Activated CD4-positive, alpha-beta T cell treated with anti-CD3 and anti-CD28 coated beads for 4 hours (primary cell): ENCODE measurements around the gene MAN1C1.

Source experiments
- DNase-seq, 2 donors: peaks; one replicate each; pipeline ENCODE4 v3.0.0-alpha.2; 2020

Gene MAN1C1

DNA sequence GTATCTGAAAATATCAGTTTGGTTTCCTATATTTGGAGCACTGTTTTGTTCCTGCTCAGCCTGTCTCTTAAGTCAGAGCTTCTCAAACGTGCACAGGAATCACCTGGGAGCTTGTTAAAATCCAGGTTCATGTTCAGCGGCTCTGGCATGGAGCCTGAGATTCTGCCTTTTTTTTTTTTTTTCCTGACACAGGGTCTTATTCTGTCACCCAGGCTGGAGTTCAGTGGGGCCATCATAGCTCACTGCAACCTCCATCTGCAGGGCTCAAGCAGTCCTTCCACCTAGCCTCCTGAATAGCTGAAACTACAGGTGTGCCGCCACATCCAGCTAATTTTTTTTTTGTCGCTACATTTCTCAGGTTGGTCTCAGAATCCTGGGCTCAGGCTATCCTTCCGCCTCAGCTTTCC is 171.2 kb downstream of the MAN1C1 start:
- no peak for DNase-seq

DNA sequence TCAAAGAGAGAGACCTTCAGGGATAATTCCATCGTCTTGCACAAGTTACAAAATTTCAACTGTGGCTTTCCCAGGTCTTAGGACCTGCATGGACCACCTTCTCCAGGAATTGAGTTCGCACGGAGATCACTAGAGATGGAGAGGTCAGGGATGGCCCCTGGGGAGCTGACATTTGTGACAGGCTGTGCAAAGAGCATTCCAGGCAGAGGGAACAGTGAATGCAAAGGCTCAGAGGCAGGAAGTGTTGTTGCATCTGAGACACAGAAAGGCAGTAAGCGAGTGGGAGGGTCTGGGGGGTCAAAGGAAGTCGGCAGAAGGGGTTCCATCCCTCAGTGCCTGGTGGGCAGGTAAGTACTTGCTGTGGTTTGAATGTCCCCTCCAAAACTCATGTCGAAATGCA is 173.9 kb downstream of the MAN1C1 start:
- no peak for DNase-seq

DNA sequence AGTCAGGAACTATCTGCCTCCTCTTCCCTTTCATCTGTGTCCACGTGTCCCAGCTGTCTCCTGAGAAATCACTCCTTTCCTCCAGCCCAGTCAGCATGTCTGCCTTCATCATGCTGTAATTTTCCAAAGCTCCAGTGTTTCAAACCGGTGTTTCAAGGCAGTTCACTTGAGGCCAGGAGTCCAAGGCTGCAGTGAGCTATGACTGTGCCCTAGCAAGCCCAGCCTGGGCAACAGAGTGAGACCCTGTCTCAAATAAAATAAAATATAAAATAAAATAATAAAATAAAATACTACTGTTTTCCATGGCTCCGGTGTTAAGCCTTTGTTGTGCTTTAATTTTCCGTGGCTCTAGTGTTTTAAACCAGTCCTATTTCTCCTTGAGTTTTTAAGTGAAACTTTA is 175.5 kb downstream of the MAN1C1 start:
- DNase-seq, result no peak

DNA sequence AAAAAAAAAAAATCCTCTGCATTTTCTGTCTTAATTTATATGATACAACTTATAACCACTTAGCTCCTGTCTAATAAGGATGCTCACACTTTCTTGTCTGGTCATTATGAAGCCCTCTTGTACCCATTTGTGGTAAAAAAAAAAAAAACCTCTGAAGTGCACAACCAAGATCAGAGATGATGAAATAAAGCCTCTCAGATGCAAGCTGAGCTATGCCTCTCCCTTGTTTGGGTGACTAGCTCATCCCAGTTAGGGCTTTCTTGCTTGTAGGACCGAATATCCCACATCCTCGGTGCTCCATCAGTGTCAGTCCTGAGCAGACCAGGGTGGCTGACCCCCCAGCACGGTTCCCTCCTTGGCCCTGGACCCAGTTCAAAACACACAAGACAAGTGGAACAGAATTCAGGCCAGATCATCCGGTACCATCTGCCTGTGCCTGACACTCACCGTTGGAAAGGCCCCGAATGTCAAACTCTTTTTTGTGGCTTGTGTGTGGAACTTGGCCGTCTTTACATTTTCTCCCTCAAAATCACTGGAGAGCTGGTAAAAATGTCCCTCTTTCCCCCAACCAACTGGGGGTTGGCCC is 177.1 kb downstream of the MAN1C1 start:
- DNase-seq, result no peak

DNA sequence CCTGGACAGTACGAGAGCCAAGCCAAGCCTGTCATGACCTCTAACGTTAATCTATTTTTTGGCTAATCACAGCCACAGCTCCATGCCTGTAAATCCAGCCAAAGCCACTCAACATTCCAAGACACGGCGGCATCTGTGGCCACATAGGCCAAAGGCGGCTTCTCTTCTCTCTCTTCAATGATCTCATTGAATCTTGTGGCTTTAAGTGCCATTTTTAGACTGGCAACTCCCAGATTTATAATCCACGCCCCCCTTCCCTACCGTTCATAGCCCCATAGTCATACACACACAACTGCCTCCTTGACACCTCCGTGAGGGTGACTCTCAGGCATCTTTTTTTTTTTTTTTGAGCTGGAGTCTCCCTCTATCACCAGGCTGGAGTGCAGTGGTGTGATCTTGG is 177.7 kb downstream of the MAN1C1 start:
- DNase-seq, result no peak

DNA sequence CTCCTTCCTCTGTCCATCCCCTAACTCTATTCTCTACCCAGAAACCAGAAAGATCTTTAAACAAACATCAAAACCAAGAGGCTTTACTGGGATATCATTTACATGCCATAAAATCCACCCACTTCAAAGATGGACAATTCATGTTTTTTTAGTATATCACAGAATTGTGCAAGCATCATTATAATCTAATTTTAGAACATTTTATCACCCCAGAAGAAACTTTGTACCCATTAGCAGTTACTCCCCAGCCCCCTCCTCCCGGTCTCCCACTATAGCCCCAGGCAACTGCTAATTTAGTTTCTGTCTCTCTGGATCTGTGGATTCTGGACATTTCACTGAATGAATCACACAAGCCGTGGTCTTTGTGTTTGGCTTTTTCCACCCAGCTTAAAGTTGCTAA is 178.6 kb downstream of the MAN1C1 start:
- no peak for DNase-seq

DNA sequence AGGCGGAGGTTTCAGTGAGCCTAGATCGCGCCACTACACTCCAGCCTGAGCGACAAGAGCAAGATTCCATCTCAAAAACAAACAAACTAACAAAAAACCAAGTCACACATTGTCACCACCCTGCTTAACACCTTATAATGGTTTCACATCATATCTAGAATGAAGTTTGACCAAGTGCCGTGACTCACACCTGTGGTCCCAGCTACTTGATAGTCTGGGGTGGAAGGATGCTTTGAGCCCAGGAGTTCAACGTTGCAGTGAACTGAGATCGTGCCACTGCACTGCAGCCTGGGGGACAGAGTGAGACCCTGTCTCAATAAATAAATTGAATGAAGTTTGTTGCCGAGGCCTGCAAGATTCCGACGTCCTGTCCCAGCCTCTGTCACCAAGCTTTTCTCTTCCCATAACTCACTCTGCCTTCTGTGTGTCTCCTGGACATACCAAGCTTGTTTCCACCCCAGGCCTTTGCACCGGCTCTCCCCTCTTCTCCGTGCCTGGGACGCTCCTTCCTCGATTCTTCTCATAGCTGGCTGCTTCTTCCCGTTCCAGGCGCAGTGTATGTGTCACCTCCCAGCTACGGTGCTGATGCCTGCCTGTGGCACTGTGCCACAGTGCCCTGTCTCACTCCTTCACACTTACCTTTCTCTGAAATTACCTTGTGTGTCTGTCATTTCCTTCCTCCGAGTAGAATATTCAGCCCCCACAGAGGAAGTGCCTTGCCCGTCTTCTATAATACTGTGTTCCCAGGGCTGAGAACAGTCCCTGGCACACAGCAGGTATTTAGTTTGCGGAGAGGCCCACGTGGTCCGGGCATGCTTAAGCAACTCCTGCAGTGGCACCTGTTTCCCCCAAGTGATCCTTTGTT is 179.6 kb downstream of the MAN1C1 start:
- peak; percentile 48 to 52 for DNase-seq

DNA sequence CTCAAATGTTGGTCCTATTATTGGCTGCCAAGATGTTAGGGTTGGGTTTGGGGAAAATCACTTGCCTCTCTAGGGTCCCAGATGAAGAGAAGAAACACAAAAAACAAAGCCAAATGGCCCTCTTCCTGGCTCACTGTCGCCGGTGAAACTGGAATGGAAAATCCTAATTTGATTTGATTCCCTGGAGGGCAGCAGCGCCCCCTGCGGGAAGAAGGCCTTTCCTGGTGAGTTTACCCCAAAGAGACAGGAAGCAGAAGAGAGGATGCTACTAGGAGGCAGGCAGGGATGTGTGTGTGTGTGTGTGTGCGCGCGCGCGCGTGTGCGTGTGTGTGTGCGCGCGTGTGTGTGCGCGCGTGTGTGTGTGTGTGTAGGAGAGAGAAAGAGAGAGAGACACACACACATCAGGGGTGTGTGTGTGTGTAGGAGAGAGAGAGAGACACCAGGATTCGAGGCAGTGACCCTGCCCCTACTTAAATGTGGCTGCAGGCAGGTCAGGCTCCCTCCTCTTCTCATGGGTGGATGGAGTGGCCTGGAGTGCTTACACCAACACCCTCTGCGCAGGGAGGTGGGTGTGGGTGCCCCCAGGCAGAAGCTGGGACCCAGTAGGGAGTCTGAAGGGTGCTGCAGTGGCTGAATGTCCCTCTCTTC is 180.3 kb downstream of the MAN1C1 start:
- DNase-seq, result peak; percentile 82 to 90

DNA sequence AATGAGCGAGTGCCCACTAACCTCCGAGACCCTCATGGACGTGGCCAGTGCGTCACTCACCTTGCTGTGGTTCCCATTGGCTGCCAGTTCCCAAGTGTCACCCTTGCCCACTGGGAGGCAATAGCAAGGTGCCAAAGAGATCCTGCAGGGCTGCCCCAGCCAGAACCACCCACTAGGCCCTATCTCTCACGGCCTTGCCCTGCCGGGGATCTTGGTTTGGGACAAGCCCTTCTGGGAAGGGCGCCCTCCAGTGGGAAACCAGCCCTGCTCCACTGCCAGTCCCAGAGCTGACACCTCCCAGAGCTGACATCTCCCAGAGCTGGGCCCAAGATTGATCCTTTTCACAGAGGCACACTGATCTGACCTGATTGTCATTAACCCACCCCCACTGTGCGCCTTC is 181.3 kb downstream of the MAN1C1 start:
- peak in 1 of 2 donors; percentile 27 for DNase-seq

DNA sequence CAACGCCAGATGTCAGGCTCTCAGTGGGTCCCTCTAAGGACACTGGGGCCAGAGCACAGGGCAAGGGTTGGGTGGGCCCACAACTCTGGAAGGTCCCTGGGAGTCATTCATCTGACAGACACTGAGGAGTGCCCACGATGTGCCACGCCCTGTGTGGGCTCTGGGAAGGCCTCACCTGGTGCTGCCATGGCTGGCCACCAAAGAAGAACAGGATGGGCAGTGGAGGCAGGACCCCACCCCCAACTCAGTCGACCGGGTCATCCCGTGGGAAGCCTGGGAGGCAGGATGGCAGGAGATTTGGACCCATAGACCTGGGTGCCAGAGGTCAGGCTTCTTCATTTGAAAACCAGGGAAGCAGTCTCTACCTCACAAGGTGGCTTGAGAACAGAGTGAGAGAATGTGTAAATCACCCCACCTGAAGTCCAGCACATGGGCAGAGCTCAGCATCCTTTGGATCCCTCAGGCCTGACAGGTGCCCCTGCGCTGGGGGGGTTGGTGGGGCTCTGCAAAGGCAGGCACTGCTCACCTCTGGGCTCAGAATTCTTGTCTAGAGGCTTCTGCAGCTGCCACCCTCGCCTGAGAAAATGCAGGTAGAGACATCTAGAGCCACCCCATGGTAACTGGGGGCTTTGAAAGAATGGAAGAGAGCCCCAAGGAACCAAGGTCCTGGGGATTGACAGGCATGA is 182.2 kb downstream of the MAN1C1 start:
- no peak for DNase-seq

DNA sequence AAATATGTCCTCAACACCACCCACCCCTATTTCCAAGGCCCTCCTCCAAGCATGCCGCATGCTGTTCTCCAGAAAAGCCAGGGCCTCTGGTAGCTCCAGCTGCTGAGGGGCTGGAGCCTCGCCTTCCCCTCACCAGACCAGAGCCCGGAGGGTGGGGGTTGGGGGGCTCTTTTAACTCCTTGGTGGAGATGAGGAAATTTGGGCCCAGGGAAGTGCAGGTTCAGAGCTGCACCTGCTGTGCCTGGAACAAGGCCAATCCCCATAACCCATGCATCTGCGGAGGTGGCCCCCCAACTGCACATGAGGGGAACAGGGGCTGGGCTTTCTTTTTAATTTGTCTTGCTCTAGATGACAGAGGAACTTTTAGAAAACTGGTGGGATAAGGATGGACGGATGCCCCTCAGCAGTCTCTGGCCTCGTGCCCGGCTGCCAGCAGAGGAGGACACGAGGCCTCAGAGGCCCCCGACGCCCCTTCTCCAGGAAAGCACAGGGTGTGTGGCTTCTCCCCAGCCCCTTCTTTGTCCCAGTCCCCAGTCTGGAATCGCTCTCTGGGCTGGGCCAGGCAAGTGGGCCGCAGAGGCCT is 182.9 kb downstream of the MAN1C1 start:
- DNase-seq, result no peak

DNA sequence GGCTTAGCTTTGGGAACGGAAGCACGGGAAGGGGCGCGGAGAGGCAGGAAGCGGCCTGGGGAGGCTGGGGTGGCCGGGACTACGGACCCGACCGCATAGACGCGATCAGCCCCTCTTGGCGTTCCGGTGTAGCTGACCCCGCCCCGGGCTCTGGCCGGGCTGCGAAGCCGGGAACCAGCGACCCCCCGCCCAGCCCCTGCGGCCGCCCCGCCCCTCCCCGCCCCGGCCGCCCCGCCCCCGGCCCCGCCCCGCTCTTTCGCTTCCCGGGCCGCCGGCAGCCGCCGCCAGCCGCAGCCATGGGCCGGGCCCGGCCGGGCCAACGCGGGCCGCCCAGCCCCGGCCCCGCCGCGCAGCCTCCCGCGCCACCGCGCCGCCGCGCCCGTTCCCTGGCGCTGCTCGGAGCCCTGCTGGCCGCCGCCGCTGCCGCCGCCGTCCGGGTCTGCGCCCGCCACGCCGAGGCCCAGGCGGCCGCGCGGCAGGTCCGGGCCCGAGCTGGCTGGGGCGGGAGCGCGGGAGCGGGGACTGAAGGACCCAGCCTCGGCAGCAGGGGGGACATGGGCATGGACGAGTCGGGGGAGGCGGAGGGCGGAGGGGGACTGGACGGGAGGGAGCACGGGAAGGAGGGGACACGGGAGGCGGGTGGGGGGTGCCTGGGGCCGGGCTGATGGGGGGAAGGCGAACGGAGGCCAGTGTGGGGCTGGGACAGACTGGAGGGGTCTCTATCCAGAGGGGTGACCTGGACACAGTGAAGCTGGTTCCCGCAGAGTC is 183.5 kb downstream of the MAN1C1 start, which contains the start of gene SELENON:
SELENON (plus strand) TSS at position 259 of the 768 bp plus-strand sequence; CDS start at position 297, 38 bp downstream.
- peak in 1 of 2 donors; percentile 27 for DNase-seq

DNA sequence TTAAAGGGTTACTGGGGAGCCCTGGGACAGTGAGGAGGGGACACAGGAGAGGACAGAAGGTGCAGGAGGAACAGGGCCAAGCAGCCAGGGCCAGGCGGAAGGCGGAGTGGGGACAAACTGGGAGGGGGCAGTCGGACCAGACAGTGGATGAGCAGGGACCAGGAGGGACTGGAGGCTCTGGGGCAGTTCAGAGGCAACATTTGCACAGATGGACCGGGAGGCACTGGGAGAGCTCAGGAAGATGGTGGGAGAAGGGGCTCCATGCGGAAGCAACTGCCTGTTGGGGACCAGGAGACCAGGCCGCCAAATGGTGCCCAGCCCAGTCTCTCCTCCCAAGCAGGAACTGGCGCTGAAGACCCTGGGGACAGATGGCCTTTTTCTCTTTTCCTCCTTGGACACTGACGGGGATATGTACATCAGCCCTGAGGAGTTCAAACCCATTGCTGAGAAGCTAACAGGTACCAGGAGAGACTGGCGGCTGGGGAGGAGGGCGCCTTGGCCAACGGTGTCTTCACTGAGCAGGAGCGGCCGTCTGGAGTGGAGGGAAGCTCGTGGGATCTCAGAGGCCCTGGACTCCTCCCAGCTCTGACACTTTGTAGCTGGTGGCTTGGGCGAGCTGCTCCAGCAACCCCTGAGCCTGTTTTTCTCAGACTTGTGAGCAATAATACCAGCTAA is 184.2 kb downstream of the MAN1C1 start:
- DNase-seq, result no peak

DNA sequence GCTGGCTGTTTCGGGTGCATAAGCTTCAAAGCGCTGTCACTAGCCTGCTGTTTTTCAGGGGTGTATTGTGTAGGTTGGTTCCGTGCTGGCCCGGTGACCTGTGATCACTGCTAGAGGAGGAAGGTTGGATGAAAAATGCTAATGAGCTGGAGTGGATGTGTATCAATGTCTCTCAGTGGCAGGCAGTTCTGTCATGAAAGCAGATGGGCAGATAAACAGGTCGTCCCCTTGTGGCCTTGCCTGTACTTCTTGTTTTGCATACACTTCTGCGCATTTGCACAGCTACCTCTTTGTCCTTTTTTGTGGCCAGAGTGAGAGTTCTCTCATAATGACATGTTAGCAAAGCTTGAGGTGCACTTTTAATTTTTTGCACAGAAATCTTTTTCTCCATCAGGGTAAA is 186.3 kb downstream of the MAN1C1 start:
- DNase-seq, result no peak

DNA sequence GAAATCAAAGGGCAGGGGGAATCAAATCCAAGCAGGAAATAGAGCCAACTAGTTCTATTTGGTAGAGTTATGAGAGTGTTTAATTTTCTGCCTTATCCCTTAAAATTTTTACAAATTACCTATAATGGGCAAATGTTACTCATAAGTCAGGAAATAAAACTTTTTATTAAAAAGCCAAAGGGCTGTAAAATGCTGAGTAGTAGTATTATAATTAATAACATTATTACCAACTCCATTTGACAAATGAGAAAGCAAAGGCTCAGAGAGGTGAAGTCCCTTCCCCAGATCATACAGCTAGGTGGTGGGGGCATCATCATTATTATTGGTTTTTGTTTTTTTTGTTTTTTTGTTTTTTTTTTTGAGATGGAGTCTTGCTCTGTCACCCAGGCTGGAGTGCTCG is 186.8 kb downstream of the MAN1C1 start:
- no peak for DNase-seq

DNA sequence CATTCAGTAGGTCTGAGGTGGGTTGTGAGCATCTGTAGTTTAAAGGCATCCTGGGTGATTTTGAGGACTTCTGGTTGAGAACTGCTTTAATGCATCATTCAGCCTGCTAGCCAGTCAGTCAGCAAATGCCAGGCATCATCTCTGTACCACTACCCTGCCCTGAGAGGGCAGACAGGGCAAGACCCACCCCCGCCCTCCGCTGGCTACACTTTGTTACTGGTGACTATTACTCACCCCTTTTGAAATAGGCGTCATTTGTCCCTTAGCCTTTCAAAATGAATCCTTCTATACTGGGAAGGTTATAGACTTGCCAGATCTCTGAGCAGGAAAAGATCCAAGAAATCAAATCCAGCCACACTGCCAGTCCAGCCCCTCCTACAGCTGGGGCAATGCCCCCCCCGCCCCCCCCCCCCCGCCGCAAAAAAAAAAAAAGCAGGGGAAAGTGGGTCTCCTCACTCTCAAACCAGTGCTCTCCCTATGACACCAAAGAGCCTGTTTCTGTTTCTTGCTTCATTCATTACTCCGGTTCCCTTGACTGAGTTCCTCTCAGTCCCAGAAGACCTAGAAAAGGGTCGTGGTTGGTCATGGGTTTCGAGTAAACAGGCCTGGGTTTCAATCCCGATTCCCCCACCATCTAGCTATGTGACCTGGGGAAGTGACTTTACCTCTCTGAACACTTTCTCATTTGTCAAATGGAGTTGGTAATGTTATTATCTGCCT is 187.8 kb downstream of the MAN1C1 start:
- DNase-seq, result no peak

DNA sequence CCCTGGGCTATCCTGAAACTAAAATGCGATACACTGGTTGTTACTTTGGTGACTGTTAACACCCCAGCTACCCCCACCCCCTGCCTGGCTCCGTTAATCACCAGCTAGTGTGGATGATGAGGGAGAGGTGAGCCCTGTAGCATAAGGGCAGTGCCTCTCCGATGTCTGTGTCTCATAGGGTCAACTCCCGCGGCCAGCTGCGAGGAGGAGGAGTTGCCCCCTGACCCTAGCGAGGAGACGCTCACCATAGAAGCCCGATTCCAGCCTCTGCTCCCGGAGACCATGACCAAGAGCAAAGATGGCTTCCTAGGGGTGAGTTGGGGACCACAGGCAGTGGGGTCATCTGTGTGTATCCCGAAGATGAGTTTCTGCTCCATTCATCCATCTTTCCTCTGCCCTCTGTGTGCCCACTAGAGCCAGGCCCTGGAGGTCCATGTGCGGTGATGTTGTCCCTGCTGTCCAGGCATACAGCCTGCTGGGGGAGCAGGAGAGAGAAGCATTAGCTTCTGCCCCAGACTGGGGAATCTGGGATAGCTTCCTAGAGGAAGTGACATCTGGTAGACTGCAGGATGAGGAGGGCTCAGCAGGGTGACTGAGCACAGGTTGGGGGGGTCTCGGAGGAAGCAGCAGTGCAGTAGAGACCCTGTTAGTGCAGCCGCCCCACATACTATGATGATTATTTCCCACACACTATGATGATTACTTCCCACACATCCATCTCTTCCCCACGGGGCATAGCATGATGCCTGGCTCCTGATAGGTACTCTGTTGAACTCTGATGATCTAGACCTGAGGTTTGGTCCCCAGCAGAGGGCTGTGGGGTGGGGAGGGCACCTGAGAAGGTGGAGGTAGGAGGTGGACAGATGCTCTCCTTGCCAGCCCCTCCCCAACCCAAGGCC is 188.6 kb downstream of the MAN1C1 start:
- no peak for DNase-seq

DNA sequence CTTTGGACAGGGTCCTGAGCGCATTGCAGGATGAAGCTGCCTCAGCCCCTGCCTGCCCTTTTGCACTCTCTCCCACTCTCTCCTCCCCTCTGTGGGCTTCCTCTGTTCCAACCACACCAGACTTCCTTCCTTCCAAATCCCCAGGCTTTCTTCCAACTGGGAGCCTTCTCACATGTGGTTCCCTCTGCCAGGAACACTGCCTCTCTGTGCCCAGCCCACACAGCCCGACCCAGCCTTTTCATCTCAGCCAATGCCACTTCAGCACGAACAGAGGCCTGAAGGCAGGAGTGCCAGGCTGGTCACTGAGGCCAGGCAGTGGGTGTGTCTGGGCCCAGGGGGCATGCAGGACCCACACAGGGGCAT is 189.3 kb downstream of the MAN1C1 start:
- DNase-seq, result no peak

DNA sequence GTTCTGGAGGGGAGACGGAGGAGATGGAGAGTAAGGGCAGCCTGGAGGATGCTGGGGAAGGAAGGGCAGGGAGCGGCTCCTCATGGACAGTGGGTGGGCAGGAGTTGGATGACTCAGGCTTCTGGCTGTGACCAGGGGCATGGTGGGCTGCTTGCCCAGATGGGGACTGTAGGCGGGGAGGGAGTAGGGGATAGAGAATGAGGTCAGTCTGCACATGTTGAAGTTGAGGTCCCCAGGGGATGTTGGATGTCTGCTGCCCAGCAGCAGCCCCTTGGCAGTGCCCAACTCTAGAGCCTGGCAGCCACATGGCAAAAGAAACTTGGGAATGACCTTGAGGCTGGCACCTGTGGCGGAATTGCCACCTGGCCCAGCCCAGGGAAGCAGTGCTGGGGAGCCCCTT is 189.8 kb downstream of the MAN1C1 start:
- no peak for DNase-seq
